T-helper 2 cell treated with Interferon-gamma antibody and Interleukin-4, amounts not matched to agents 5 μg/mL and 100 μg/mL, for 36 hours (primary cell): Measurements from ENCODE around the gene MAML2.

ENCODE experiments used
- DNase-seq: peaks from one replicate; pipeline ENCODE4 v3.0.0; 2021; ENCODE audit warnings: low spot score
- H3K27ac Mint-ChIP-seq: one replicate; pipeline ENCODE4 v1.8.0; 2021; ENCODE audit warnings: mild to moderate bottlenecking, mixed read lengths
- H3K27me3 Mint-ChIP-seq: one replicate; pipeline ENCODE4 v1.8.0; 2021; ENCODE audit warnings: low read depth, mixed read lengths
- H3K36me3 Mint-ChIP-seq: one replicate; pipeline ENCODE4 v1.8.0; 2021; ENCODE audit warnings: low read depth, mixed read lengths
- H3K4me1 Mint-ChIP-seq: one replicate; pipeline ENCODE4 v1.8.0; 2021; ENCODE audit warnings: low read depth, mixed read lengths
- H3K4me3 Mint-ChIP-seq: one replicate; pipeline ENCODE4 v1.8.0; 2022; ENCODE audit warnings: mild to moderate bottlenecking, moderate library complexity, mixed read lengths
- H3K9me3 Mint-ChIP-seq: one replicate; pipeline ENCODE4 v1.8.0; 2021; ENCODE audit warnings: mixed read lengths

The MAML2 gene

DNA sequence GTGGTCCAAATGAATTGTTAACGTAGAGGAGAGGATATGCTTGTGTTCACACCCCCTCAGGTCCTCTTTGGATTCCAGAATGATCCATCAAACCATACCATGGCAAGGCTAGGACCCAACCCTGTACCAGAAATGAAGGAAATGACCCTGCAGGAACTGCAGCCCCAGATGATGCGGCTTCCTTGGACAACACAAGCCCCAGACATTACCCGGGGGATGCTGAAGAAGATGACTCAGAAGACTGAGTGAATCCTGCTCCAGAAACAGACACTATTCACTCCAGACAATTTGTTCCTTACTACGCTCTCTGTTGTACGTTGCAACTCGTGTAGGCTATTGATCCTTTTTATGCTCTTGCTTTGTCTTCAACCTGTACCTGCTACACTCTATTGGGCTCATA is 403.9 kb downstream of the MAML2 start:
- Mint-ChIP-seq H3K36me3 (no peaks in the 10 kb centered on the region), H3K27ac (no peak overlapping the region), H3K9me3 (peaks cover 8% of the 10 kb centered on the region), H3K4me3 (no peak overlapping the region), H3K27me3 (no peaks in the 10 kb centered on the region), H3K4me1 (no peaks in the 10 kb centered on the region)
- DNase-seq, result no peak

GRCh38 chr11:95937358-95937757 is 405.6 kb downstream of the MAML2 start:
- no peak for DNase-seq
- H3K9me3 Mint-ChIP-seq, result no peaks in the 10 kb centered on the region
- no peak overlapping the region for H3K4me3 Mint-ChIP-seq
- no peaks in the 10 kb centered on the region for H3K4me1 Mint-ChIP-seq
- no peaks in the 10 kb centered on the region for H3K27me3 Mint-ChIP-seq
- H3K27ac Mint-ChIP-seq, result no peak overlapping the region
- no peaks in the 10 kb centered on the region for H3K36me3 Mint-ChIP-seq

DNA sequence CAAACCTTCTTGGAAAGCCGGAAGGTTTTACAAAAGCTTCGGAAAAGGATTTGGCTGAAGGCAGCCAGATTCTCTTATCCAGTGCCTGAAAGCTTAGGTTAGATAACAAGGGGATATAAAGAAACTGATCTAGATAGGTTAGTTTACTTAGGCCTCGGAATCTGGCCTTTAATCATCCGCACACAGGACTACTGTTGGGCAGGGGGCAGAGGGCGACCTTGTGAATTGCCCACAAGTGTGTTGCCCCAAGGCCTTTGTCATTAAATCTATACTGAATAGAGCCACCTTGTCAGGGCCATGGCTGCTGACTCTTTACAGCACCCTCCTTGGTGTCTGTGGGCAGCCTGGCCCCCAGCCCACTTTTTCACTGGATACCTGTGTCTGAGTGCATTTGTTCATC is 409.4 kb downstream of the MAML2 start:
- Mint-ChIP-seq H3K27me3 (peaks cover 2% of the 10 kb centered on the region), H3K9me3 (peaks cover 9% of the 10 kb centered on the region), H3K36me3 (no peaks in the 10 kb centered on the region), H3K4me3 (no peak overlapping the region), H3K27ac (no peak overlapping the region), H3K4me1 (no peaks in the 10 kb centered on the region)
- DNase-seq, result no peak

- Mint-ChIP-seq H3K27ac (no peak overlapping the region), H3K9me3 (peaks cover 9% of the 10 kb centered on the region), H3K27me3 (peaks cover 4% of the 10 kb centered on the region), H3K4me3 (no peak overlapping the region), H3K4me1 (no peaks in the 10 kb centered on the region), H3K36me3 (no peaks in the 10 kb centered on the region)
- DNase-seq, result no peak
These were observed 411.1 kb downstream of the MAML2 start for GRCh38 chr11:95931916-95932315.

GRCh38 chr11:95930948-95931347 is 412.0 kb downstream of the MAML2 start:
- H3K9me3 Mint-ChIP-seq, result peaks cover 9% of the 10 kb centered on the region
- H3K27ac Mint-ChIP-seq, result no peak overlapping the region
- no peaks in the 10 kb centered on the region for H3K36me3 Mint-ChIP-seq
- H3K27me3 Mint-ChIP-seq, result peaks cover 10% of the 10 kb centered on the region
- no peak overlapping the region for H3K4me3 Mint-ChIP-seq
- H3K4me1 Mint-ChIP-seq, result no peaks in the 10 kb centered on the region
- DNase-seq, result no peak

DNA sequence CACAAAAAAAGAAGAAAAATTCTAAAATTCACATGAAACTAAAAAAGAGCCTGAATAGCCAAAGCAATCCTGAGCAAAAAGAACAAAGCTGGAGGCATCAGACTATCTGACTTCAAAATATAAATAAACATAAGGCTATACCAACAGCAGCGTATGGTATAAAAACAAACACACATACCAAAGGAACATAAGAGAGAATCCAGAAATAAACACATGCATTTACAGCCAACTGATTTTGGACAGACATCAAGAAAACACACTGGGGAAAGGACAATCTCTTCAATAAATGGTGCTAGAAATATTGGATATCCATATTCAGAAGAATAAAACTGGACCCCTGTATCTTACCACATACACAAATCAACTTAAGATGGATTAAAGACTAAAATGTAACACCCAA is 416.3 kb downstream of the MAML2 start:
- Mint-ChIP-seq H3K4me1 (peaks cover 22% of the 10 kb centered on the region), H3K36me3 (peaks cover 2% of the 10 kb centered on the region), H3K27me3 (peaks cover 10% of the 10 kb centered on the region), H3K9me3 (peaks cover 9% of the 10 kb centered on the region), H3K4me3 (no peak overlapping the region), H3K27ac (no peak overlapping the region)
- no peak for DNase-seq
